Endothelial cell of umbilical vein (primary cell): ENCODE data around the gene RBM47. TPM values are rescaled to one million over a fixed set of nuclear protein-coding genes. Genes with fewer than 3 reads are reported as not detected.

Experiments
- BruUV-seq: library from RNA; stranded (reverse); fragments of 400-500 nt; replicated peaks from 2 replicates; lab custom pipeline; 2021; lab: Mats Ljungman, UMichigan
- CTCF ChIA-PET: fragments of 300-600, 350-600 bp; sonication (Branson Sonifier 250); formaldehyde crosslinking; loops from one replicate; lab custom pipeline; 2021; ENCODE audit warnings: antibody characterized with exemption, inconsistent platforms; lab: Charles Lee
- POLR2A ChIA-PET: fragments of 300-600, 350-600 bp; sonication (Branson Sonifier 250); formaldehyde crosslinking; loops from one replicate; lab custom pipeline; 2021; ENCODE audit warnings: antibody characterized with exemption, inconsistent platforms; lab: Charles Lee
- DNase-seq: peaks from one replicate; pipeline ENCODE4 v3.0.0-alpha.2; 2011; ENCODE audit warnings: low read depth, low spot score
- FAIRE-seq: peaks from 2 replicates; lab custom pipeline; 2011; peaks lifted over from hg19 to GRCh38; lab: Jason Lieb, UNC
- H2AFZ ChIP-seq: 2 replicates; pipeline ENCODE4 v1.6.0; 2012; ENCODE audit warnings: low read depth, low read length, control low read depth, inconsistent platforms
- H3K27ac ChIP-seq: 2 replicates; pipeline ENCODE4 v1.5.1; 2011; ENCODE audit warnings: low read depth, mild to moderate bottlenecking, control low read depth, low read length, moderate library complexity; ENCODE audit not compliant: insufficient read depth
- H3K27me3 ChIP-seq, 2 experiments: 2 replicates each; pipeline versions ENCODE4 v1.6.0 to v1.6.1; 2011; ENCODE audit warnings: low read length in 2 of 2, mixed read lengths in 1 of 2; ENCODE audit not compliant: control insufficient read depth in 2 of 2, insufficient read depth in 2 of 2
- H3K36me3 ChIP-seq, 2 experiments: 2 replicates in 1 of 2; 3 replicates in 1 of 2; pipeline ENCODE4 v1.5.1; 2011; ENCODE audit warnings: low read length in 2 of 2, mild to moderate bottlenecking in 1 of 2, moderate library complexity in 1 of 2; ENCODE audit not compliant: control insufficient read depth in 2 of 2, insufficient read depth in 2 of 2; ENCODE audit errors: extremely low read depth in 1 of 2
- H3K4me1 ChIP-seq: 3 replicates; pipeline ENCODE4 v1.5.1; 2011; ENCODE audit warnings: mild to moderate bottlenecking, low read length; ENCODE audit not compliant: control insufficient read depth, insufficient read depth; ENCODE audit errors: extremely low read depth
- H3K4me2 ChIP-seq: 2 replicates; pipeline ENCODE4 v1.6.1; 2011; ENCODE audit warnings: low read length, control low read depth, mixed read lengths; ENCODE audit not compliant: insufficient read depth
- H3K4me3 ChIP-seq, 3 experiments: fragments of 200-600 bp in 1 of 3; sonication (generic), shearing (Covaris generic) in 1 of 3; replicated peaks in 1 of 3; 2 replicates each; pipeline ENCODE4 v1.5.1; 2011 to 2016; ENCODE audit warnings: control low read depth in 3 of 3, low read length in 3 of 3, mild to moderate bottlenecking in 2 of 3, inconsistent platforms in 1 of 3, low read depth in 1 of 3, moderate library complexity in 1 of 3; ENCODE audit not compliant: insufficient read depth in 1 of 3
- H3K79me2 ChIP-seq: 2 replicates; pipeline ENCODE4 v1.6.0; 2012; ENCODE audit warnings: low read length, inconsistent platforms; ENCODE audit not compliant: control insufficient read depth, insufficient read depth
- H3K9ac ChIP-seq: replicated peaks from 2 replicates; pipeline ENCODE3; 2011; ENCODE audit warnings: low read length, control low read depth; ENCODE audit not compliant: insufficient read depth; ENCODE audit errors: extremely low read depth
- H3K9me1 ChIP-seq: replicated peaks from 3 replicates; pipeline ENCODE4 v1.6.0; 2011; ENCODE audit warnings: mild to moderate bottlenecking, low read length; ENCODE audit not compliant: control insufficient read depth, insufficient read depth; ENCODE audit errors: extremely low read depth
- H3K9me3 ChIP-seq: replicated peaks from 2 replicates; pipeline ENCODE4 v1.5.1; 2012; ENCODE audit warnings: low read length, inconsistent platforms; ENCODE audit not compliant: control insufficient read depth, insufficient read depth
- H4K20me1 ChIP-seq: replicated peaks from 2 replicates; pipeline ENCODE3; 2011; ENCODE audit warnings: mild to moderate bottlenecking, low read length; ENCODE audit not compliant: control insufficient read depth, insufficient read depth; ENCODE audit errors: extremely low read depth
- FOS ChIP-seq: IDR thresholded peaks from 2 replicates; pipeline ENCODE4 v1.6.1; 2011; ENCODE audit warnings: mild to moderate bottlenecking, low read length, moderate library complexity, borderline replicate concordance; ENCODE audit not compliant: insufficient read depth
- POLR2A ChIP-seq: IDR thresholded peaks from 2 replicates; pipeline ENCODE4 v1.6.1; 2012; ENCODE audit warnings: low read depth, mild to moderate bottlenecking, control low read depth, low read length
- dilution Hi-C: fragments of 300-500 bp; cut with MboI; formaldehyde crosslinking; loops from one replicate; pipeline ENCODE4 v1.15.0; 2019; ENCODE audit warnings: low sequenced_read_pairs; ENCODE audit not compliant: extremely low pct_ligation_motif_present
- intact Hi-C: fragments of 100-400 bp; cut with micrococcal nuclease; formaldehyde crosslinking; loops from one replicate; pipeline ENCODE4 v1.10.0; 2022
- polyA plus RNA-seq, 4 experiments: library from polyadenylated mRNA; depleted of rRNA in 3 of 4; stranded (reverse) in 3 of 4; unstranded in 1 of 4; fragments of >200 nt; gene quantifications; 2 replicates each; pipeline versions ENCODE4 v1.2.1 to v1.2.3, GENCODE V29; 2011 to 2012; ENCODE audit warnings: missing spikeins in 1 of 4
- total RNA-seq: library from RNA; stranded (reverse); gene quantifications from 2 replicates; pipeline ENCODE4 v1.2.3, GENCODE V29; 2021
- TF ChIP-seq, protein P1 (sequence below), 2 donors: IDR thresholded peaks; 1 replicate in 1 of 2; 2 replicates in 1 of 2; pipeline ENCODE4 v1.5.1; 2011; ENCODE audit warnings: low read length in 2 of 2, mild to moderate bottlenecking in 2 of 2, moderate library complexity in 2 of 2, control low read depth in 1 of 2, inconsistent platforms in 1 of 2, low read depth in 1 of 2; ENCODE audit not compliant: insufficient read depth in 1 of 2; ENCODE audit errors: extremely low read depth in 1 of 2

Gene RBM47
- total and polyA plus RNA-seq, 2 donors (not counting 3 experiments of a cell fraction or from before 2014, with no cell fraction given): not detected

- Histone ChIP-seq H4K20me1 (no peaks in the 10 kb centered on the region), H3K27me3 (peaks cover 0 to 5% of the 10 kb centered on the region in 2 experiments), H3K4me2 (no peak overlapping the region), H3K27ac (no peak overlapping the region), H3K4me1 (no peaks in the 10 kb centered on the region), H3K9ac (no peak overlapping the region), H3K36me3 (no peaks in the 10 kb centered on the region), H3K4me3 (no peak overlapping the region), H2AFZ (no peak overlapping the region), H3K9me1 (no peaks in the 10 kb centered on the region), H3K9me3 (no peaks in the 10 kb centered on the region), H3K79me2 (no peaks in the 10 kb centered on the region)
- no TSS peak for BruUV-seq
- FAIRE-seq (no peak), DNase-seq (no peak)
- POLR2A ChIA-PET: no interaction called here
- TF ChIP-seq, protein P1, sequence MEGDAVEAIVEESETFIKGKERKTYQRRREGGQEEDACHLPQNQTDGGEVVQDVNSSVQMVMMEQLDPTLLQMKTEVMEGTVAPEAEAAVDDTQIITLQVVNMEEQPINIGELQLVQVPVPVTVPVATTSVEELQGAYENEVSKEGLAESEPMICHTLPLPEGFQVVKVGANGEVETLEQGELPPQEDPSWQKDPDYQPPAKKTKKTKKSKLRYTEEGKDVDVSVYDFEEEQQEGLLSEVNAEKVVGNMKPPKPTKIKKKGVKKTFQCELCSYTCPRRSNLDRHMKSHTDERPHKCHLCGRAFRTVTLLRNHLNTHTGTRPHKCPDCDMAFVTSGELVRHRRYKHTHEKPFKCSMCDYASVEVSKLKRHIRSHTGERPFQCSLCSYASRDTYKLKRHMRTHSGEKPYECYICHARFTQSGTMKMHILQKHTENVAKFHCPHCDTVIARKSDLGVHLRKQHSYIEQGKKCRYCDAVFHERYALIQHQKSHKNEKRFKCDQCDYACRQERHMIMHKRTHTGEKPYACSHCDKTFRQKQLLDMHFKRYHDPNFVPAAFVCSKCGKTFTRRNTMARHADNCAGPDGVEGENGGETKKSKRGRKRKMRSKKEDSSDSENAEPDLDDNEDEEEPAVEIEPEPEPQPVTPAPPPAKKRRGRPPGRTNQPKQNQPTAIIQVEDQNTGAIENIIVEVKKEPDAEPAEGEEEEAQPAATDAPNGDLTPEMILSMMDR (IDR thresholded peaks at IDR 0.05; ENCODE audit: extremely low read depth in 1 of 2, insufficient read depth in 1 of 2, low read depth in 1 of 2, low read length in 2 of 2): no peak
- TF ChIP-seq POLR2A (no peak), FOS (no peak)
- CTCF ChIA-PET: interaction anchor here (1.0 kb wide), 1 partner anchor 9 kb away, joined by 3 read pairs; no protein-coding TSS in a partner anchor
- intact Hi-C loops (no loop called here), dilution Hi-C loops (no loop called here)
Measured at GRCh38 chr4:40482985-40483647, 146.5 kb downstream of the RBM47 start.

DNA sequence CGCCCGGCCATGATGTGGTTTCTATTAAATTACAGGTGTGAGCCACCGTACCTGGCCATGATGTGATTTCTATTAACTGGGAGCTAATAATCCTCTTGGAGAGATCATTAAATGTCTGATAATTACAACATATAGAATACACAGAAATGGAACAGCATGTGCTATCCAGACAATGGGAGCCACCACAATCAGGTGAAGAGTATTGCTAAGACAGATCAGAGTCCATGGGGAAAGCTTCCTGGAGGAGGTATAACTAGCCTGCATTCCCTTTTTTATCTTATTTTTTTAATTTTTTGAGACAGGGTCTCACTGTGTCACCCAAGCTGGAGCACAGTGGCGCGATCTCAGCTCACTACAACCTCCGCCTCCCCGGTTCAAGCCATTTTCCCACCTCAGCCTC, 147.7 kb downstream of the RBM47 start:
- no peak overlapping the region for H3K27ac ChIP-seq
- H3K27me3 ChIP-seq: peaks cover 0 to 5% of the 10 kb centered on the region in 2 experiments
- no peak overlapping the region for H3K9ac ChIP-seq
- no peaks in the 10 kb centered on the region for H3K9me1 ChIP-seq
- CTCF ChIA-PET: no interaction called here
- no peaks in the 10 kb centered on the region for H3K9me3 ChIP-seq
- no peaks in the 10 kb centered on the region for H4K20me1 ChIP-seq
- FAIRE-seq (no peak), DNase-seq (no peak)
- POLR2A ChIA-PET: no interaction called here
- dilution Hi-C loops (no loop called here), intact Hi-C loops (no loop called here)
- no peaks in the 10 kb centered on the region for H3K36me3 ChIP-seq
- BruUV-seq: no TSS peak
- H3K4me1 ChIP-seq: no peaks in the 10 kb centered on the region
- no peak for TF ChIP-seq FOS
- H3K4me2 ChIP-seq: no peak overlapping the region
- H3K4me3 ChIP-seq: no peak overlapping the region
- H2AFZ ChIP-seq: no peak overlapping the region
- H3K79me2 ChIP-seq: no peaks in the 10 kb centered on the region
